HG02763 (cell line): ENCODE measurements around the gene VWF.
"Not testable (repeated sequence)": the region's sequence is repeated elsewhere in the genome, so short reads cannot be mapped to it uniquely, and the experiment has no call there.

ENCODE experiments used
- ATAC-seq: cut with Tn5 transposase; IDR thresholded peaks from one replicate; pipeline ENCODE4 v1.9.1; 2021; ENCODE audit warnings: mild to moderate bottlenecking, moderate library complexity; ENCODE audit not compliant: unreplicated experiment

VWF gene

DNA sequence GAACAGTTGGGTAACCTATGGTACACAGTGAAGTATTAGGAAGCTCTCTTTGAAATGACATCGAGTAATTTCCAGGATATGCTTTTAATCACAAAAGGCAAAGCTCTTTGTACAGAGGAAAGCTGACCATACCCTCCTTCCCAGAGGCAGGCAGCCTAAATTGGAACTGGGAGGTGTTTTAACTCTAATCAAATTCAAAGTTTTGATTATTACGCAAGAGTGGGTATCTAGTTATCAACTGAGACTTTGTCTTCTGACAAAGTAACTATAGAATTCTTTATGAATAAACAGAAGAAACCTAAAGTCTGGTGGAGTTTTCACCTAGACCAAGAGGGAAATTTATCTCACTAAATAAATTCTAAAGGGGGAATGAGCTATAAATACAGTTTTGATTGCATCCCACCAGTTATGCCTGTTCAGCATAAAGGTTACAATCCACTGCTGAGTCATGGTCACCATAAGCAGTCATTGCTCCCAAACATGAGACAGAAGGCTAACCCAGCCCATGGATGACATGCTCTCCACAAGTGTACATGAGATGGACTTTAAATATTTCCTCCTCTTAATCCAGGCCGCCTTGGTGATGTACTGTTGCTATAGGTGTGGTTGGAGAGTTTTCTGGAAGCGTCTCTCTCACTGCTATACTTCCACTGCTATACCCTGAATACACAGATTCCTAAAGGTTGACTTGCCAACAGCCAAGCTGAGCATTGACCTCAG, 113.7 kb downstream of the VWF start:
- ATAC-seq: not testable (repeated sequence)

- no peak for ATAC-seq
Observed at GRCh38 chr12:5997260-5997659, 127.2 kb downstream of the VWF start.

GRCh38 chr12:5996459-5996858, 128.0 kb downstream of the VWF start:
- no peak for ATAC-seq

GRCh38 chr12:5989621-5990020, 134.8 kb downstream of the VWF start:
- ATAC-seq: no peak

- ATAC-seq: peak; percentile 68
Observed at GRCh38 chr12:5988659-5989116, 135.8 kb downstream of the VWF start.

- ATAC-seq: no peak
Observed at GRCh38 chr12:5988088-5988487, 136.4 kb downstream of the VWF start.

DNA sequence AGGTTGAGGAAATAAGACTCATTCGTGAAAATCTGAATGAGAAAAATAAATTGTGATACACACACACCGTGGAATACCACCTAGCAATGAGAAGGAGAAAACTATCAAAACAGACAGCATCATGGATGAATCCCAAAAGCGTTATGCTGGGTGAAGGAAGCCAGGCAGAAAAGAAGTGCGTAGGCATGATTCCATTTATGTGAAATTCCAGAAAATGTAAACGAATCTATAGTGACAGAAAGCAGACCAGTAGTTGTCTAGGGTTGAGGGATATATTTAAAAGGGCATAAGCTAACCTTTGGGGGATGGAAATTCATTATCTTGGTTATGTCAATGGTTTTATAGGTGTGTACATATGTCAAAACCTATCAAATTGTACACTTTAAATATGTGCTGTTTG, 136.9 kb downstream of the VWF start:
- ATAC-seq: no peak

DNA sequence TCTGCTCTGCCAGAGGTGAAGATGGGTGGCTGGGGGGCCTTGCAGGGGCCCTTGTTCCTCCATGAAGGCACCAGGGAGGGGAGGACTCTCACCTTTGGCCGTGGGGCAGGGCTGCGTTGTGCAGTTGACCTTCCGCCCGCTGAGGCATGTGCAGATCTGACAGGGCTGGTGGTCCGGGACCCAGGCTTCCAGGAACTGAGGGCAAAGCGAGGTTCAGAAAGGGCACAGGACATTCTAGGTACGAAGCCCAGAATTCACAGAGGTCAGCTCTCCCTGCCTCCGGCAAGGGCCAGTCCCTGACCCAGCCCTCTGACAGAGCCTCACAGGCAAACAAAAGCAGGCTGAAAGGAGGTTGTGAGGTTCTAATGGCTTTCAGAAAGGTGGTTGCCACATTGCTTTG, 139.0 kb downstream of the VWF start:
- ATAC-seq: no peak

GRCh38 chr12:5984873-5985272, 139.6 kb downstream of the VWF start:
- no peak for ATAC-seq

DNA sequence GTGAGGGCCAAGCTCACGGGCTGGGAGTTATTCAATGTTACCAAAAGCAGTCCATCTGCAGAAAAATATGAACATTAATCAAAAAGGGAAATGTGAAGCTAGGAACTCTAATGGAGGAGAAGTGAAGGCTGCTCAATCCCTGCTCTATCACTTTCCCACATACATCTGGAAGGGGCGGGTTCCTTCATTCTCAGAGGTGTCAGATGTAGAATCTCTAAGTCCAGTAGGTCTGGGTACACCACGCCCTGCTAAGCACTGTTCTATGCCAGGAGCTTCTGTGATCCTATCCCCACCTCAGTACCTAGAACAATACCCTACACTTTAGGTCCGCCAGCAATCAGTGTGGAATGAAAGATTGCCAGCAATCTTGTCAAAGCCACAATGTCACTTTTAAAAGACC, 142.4 kb downstream of the VWF start:
- no peak for ATAC-seq

DNA sequence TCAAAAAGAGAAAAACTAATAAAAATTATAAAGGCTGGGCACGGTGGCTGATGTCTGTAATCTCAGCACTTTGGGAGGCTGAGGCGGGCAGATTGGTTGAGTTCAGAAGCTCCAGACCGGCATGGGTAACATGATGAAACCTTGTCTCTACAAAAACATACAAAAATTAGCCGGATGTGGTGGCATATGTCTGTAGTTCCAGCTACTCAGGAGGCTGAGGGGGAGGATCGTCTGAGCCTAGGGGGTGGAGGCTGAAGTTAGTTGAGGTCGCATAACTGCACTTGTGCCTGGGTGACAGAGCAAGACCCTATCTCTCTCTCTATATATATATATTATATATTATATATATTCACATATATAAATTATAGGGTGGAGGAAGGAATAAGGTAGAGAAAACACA, 146.9 kb downstream of the VWF start:
- ATAC-seq: no peak

- no peak for ATAC-seq
Observed at GRCh38 chr12:5976711-5977110, 147.8 kb downstream of the VWF start.

DNA sequence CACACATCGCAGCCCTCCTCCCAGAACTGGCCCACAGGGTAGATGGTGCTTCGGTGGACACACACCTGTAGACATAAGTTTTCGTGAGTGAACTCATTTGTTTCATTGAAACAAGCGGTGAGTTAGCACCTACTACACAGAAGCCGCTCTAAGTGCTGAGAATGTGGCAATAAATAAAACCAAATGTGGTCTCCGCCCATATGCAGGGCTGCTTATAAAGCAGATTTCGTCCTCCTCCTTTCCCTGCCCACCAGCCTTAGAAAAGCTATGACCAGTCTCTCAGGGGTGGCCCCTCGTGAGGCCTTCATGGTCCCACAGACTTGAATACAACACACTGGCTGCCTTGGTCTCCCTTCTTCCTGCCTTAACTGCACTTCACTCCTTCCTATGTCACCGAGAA, 148.3 kb downstream of the VWF start:
- no peak for ATAC-seq

DNA sequence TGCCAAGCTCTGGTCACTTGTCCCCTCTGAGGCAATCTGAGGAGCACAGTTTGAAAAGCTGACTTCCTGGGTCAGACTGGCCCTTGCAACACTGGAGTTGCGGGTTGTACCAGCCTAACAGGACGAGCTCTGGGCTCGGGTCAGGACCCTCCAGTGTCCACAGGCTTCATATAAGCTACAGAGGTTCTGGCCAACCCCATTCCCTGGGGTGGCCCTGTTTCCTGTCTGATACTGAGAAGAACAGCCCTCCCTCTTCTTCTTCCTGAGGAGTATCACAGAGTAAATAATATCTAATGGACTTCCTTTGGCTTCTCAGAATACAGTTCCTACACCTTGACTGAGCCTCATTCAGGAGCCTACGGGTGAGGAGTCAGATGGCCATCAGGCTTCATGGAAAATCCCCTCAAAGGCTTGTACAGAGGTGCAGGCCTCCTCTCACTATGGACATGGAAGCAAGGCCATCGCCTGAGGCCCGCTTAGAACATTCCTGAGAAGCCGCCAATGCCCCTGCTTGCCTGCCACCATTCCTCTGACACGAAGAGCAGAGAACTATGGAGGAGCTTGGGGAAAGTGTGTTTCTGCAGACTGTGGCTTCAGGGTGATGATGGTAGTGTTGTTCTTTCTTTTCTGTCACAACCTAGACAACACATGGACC, 150.9 kb downstream of the VWF start:
- ATAC-seq: no peak

GRCh38 chr12:5972387-5972786, 152.1 kb downstream of the VWF start:
- no peak for ATAC-seq

GRCh38 chr12:5971194-5971850, 153.1 kb downstream of the VWF start:
- no peak for ATAC-seq

- no peak for ATAC-seq
Observed at GRCh38 chr12:5969974-5970690, 154.3 kb downstream of the VWF start.

DNA sequence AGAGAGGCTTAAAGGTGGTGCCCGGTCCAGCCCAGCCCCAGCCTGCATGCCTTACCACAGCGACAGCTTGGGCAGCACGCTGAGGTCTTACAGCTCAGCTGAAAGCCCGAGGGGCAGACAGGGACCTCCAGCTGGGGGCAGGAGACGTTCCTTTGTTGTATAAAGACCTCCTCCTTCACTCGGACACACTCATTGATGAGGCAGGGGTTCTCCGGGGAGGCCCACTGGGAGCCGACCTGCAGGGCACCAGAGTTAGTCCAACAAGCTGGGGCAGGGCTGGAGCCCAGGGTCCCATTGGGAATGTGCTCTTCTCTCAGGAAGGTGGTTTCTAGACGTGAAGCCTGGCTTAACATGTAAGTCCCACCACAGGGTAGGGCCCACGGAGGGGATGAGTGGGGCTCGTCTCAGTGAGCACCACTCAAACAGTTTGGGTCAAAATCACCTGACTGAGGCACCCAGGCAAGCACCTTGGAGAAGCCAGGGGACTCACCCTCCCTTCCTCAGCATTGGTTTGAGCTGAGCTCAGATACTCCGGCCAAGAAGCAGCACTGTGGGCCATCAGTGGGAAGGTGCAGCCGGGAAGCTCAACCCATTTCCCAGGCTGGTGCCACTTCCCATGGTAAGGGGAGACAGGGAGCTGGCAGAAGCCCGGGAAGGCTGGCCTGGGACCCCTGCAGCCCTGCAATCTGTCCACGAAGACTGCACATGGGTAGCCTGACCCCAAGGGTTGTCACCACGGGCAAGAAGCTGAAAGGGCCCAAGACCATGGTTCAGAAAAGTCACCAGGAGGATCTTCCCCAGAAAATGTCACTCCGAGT, 155.1 kb downstream of the VWF start:
- no peak for ATAC-seq

- no peak for ATAC-seq
Observed at GRCh38 chr12:5967645-5968415, 156.6 kb downstream of the VWF start.
